Activated naive CD4-positive, alpha-beta T cell treated with anti-CD3 and anti-CD28 coated beads, Interleukin-2, amount 10 ng/mL, durations not matched to agents 7 days and 5 days (primary cell): ENCODE data around the gene FHDC1.

ENCODE experiments used
- CTCF ChIA-PET: fragments of 350-600 bp; sonication (Branson Sonifier 250); formaldehyde crosslinking; loops from one replicate; lab custom pipeline; 2021; ENCODE audit warnings: antibody characterized with exemption; lab: Charles Lee
- DNase-seq: peaks from one replicate; pipeline ENCODE4 v3.0.0-alpha.2; 2020
- H3K27ac Mint-ChIP-seq: one replicate; pipeline ENCODE4 v1.8.0; 2021; ENCODE audit warnings: mild to moderate bottlenecking, moderate library complexity, mixed read lengths
- H3K27me3 Mint-ChIP-seq: one replicate; pipeline ENCODE4 v1.8.0; 2021; ENCODE audit warnings: mild to moderate bottlenecking, mixed read lengths
- H3K36me3 Mint-ChIP-seq: one replicate; pipeline ENCODE4 v1.8.0; 2021; ENCODE audit warnings: mixed read lengths
- H3K4me1 Mint-ChIP-seq: one replicate; pipeline ENCODE4 v1.8.0; 2021; ENCODE audit warnings: mixed read lengths
- H3K4me3 Mint-ChIP-seq: one replicate; pipeline ENCODE4 v1.8.0; 2021; ENCODE audit warnings: mild to moderate bottlenecking, moderate library complexity, mixed read lengths
- H3K9me3 Mint-ChIP-seq: one replicate; pipeline ENCODE4 v1.8.0; 2021; ENCODE audit warnings: mixed read lengths

The FHDC1 gene

DNA sequence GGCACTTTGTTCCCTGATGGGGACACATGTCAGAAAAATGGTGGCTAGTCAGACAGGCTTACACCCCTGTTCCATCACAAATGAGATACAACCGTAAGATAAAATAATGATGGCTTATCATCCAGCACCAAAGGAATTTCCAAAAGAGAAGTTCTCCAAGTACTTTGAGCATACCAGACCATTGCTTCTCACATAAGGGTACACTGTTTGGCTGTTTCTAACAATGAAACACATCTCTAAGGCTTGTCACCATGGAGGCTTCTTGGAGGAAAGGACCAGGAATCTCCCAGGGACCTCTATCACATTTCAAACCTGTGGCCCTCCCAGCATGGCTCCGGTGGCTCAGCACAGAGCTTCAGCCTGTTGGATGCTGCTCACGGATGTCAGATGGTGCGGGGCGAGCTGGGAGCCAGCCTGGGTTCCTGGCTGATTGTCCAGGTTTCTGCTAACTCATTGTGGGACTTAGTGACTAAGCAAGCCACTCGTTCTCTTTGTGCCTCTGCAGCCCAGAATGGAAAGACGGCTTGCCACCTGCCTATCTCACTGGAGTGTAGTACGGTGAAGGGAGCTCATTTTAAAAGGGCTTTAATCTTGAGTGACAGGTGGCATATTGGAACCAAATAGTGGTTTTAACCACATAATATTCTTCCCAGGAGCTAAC lies 54.5 kb downstream of the FHDC1 start:
- H3K27me3 Mint-ChIP-seq: peaks cover 15% of the 10 kb centered on the region
- H3K36me3 Mint-ChIP-seq: no peaks in the 10 kb centered on the region
- H3K4me1 Mint-ChIP-seq: no peaks in the 10 kb centered on the region
- H3K9me3 Mint-ChIP-seq: no peaks in the 10 kb centered on the region
- CTCF ChIA-PET: interaction anchor here (1.2 kb wide), 1 partner anchor 15 kb away, joined by 3 read pairs; no protein-coding TSS in a partner anchor
- H3K4me3 Mint-ChIP-seq: no peak overlapping the region
- H3K27ac Mint-ChIP-seq: no peak overlapping the region
- no peak for DNase-seq

DNA sequence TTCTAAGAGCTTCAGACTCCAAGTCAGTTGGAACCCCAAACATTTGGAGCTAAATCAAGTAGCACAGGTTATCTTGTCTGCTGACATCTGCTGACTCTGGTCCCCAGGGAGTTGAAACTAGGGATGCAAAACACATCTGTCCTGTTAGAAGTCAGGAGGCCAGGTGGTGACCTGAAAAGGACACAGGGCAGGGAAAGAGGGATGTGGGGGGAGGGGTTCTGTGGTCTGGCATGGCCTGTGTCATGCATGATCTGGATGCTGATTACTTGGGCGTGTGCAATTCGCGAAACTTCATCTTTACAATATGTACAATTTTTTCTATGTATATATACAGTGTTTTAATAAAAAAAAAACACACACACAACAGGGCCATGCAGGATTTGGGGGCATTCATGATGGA lies 55.3 kb downstream of the FHDC1 start:
- Mint-ChIP-seq H3K36me3 (no peaks in the 10 kb centered on the region), H3K4me3 (no peak overlapping the region), H3K27me3 (peaks cover 22% of the 10 kb centered on the region), H3K4me1 (no peaks in the 10 kb centered on the region), H3K27ac (no peak overlapping the region), H3K9me3 (no peaks in the 10 kb centered on the region)
- no peak for DNase-seq
- CTCF ChIA-PET: interaction anchor here (1.2 kb wide), 1 partner anchor 14 kb away, joined by 3 read pairs; no protein-coding TSS in a partner anchor

DNA sequence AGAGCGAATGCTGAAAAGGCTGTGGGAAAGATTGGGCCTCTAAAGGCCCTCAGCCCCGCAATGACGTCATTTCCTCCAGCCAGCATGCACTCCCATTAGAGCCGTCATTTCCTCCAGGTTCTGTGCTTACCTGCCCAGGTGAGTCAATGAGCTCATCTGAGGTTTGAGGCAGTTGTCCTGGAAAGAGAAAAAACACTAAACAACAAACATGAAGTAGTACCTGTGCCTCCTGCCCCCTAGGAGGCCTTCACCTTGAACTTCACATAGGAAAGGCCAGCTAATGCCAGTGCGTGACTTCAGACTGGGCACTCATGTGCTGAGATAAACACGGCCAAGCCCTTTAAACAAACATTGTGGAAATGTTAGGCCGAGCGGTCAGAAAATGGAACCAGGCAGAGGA lies 55.9 kb downstream of the FHDC1 start:
- no peaks in the 10 kb centered on the region for H3K36me3 Mint-ChIP-seq
- no peaks in the 10 kb centered on the region for H3K9me3 Mint-ChIP-seq
- CTCF ChIA-PET: interaction anchor here (0.5 kb wide), 1 partner anchor 530 kb away, joined by 4 read pairs; no protein-coding TSS in a partner anchor
- DNase-seq: no peak
- no peaks in the 10 kb centered on the region for H3K4me1 Mint-ChIP-seq
- peaks cover 20% of the 10 kb centered on the region for H3K27me3 Mint-ChIP-seq
- H3K27ac Mint-ChIP-seq: no peak overlapping the region
- no peak overlapping the region for H3K4me3 Mint-ChIP-seq

DNA sequence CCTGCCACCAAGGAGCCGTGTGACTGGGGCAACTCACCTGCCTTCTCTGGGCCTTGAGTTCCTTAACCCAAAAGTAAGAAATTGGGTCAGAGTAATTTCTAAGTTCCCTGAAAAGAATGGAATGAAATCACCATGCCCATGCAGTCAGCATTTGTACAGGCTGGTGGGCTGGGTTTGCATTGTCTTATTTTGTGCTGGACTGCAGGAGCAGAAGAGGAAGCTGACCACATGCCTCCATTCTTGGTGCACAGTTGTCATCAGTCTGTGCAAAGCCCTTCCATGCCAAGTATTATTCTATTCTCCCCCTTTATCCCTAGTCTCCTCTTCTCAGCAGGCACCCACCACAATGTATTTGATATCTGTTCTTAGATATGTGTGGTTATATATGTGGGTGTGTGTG lies 56.3 kb downstream of the FHDC1 start:
- no peak for DNase-seq
- Mint-ChIP-seq H3K4me3 (no peak overlapping the region), H3K36me3 (no peaks in the 10 kb centered on the region), H3K4me1 (no peaks in the 10 kb centered on the region), H3K9me3 (no peaks in the 10 kb centered on the region), H3K27ac (no peak overlapping the region), H3K27me3 (peaks cover 20% of the 10 kb centered on the region)
- CTCF ChIA-PET: interaction anchor here (0.5 kb wide), 1 partner anchor 530 kb away, joined by 4 read pairs; no protein-coding TSS in a partner anchor

DNA sequence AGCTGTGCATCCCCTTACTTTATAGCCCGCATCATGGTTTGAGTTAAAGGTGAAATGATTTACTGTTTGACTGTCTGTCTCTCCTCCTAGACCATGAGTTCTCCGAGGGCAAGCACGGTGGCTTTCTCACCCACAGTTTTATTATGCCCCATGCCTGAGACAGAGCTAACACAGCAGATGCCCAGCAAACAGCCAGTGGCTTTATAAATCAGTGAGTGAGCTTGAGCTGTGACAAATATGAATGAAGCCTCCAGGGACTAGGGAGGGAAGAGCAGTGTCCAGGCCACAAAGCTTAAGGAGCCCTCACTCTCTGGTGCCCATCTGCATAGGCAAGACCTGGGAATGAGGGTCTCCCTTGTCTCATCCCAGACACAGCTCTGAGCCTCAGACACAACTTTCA lies 57.9 kb downstream of the FHDC1 start:
- no peaks in the 10 kb centered on the region for H3K4me1 Mint-ChIP-seq
- H3K36me3 Mint-ChIP-seq: no peaks in the 10 kb centered on the region
- peaks cover 26% of the 10 kb centered on the region for H3K27me3 Mint-ChIP-seq
- H3K27ac Mint-ChIP-seq: no peak overlapping the region
- H3K9me3 Mint-ChIP-seq: no peaks in the 10 kb centered on the region
- CTCF ChIA-PET: no interaction called here
- DNase-seq: no peak
- no peak overlapping the region for H3K4me3 Mint-ChIP-seq

DNA sequence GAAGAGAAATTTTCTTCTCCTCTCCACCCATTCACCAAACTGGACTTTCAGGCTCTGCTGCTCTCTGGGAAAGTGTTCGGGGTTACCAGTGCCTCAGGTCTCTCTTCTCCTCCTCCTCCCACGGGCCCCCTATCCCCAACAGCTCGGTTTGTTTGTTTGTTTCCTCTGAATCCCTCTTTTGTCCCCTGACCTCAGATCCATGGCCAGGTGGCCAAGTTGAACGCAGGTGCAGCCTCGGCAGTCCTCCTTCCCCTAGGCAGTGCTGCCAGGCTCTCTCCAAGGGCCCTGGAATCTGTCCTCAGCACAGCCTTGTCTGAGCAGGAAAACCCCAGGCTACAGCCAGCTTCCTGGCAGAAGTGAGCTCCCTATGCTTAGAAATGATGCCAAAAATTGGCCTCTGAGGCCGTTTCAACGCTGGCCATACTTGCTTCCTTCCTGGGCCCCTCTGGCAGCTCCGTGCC lies 60.0 kb downstream of the FHDC1 start:
- H3K36me3 Mint-ChIP-seq: no peaks in the 10 kb centered on the region
- no peak for DNase-seq

DNA sequence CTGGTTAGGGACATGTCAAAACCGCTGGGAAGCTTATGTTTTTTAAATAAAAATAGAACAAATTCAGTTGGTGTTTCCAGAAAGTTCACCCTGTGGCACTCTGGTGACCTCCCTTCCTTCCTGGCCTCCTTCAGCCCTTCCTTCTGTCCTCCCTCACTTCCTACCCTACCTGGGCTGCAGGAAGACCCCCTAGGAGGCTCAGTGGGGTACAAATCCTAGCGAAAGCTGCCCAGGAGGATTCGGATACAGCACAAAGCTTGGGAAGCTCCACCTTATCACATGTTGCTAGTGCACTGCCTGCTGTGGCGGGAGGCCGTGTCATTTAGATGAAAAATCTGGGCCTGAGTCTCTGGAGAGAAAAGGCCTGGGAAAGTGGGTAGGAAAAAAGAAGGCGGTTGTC lies 60.5 kb downstream of the FHDC1 start:
- H3K4me1 Mint-ChIP-seq: no peaks in the 10 kb centered on the region
- H3K36me3 Mint-ChIP-seq: no peaks in the 10 kb centered on the region
- no peak for DNase-seq
- H3K4me3 Mint-ChIP-seq: no peak overlapping the region
- no peaks in the 10 kb centered on the region for H3K9me3 Mint-ChIP-seq
- CTCF ChIA-PET: no interaction called here
- H3K27me3 Mint-ChIP-seq: peaks cover 34% of the 10 kb centered on the region
- H3K27ac Mint-ChIP-seq: no peak overlapping the region

More for the DNA sequence above, 60.0 kb downstream of the FHDC1 start:
- no peak overlapping the region for H3K27ac Mint-ChIP-seq
- no peak overlapping the region for H3K4me3 Mint-ChIP-seq
- CTCF ChIA-PET: no interaction called here
- peaks cover 28% of the 10 kb centered on the region for H3K27me3 Mint-ChIP-seq
- H3K9me3 Mint-ChIP-seq: no peaks in the 10 kb centered on the region
- no peaks in the 10 kb centered on the region for H3K4me1 Mint-ChIP-seq

DNA sequence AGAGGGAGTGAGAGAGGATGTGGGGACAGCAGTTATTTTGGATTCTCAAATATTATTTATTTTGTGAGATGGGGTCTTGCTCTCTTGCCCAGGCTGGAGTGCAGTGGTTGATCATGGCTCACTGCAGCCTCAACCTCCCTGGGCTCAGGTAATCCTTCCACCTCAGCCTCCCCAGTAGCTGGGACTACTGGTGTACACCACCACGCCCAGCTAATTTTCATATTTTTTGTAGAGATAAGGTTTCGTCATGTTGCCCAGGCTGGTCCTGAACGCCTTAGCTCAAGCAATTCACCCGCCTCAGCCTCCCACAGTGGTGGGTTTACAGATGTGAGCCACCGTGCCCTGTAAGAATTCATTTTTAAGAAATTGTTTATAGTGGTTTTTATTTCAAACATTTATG lies 61.2 kb downstream of the FHDC1 start:
- H3K9me3 Mint-ChIP-seq: no peaks in the 10 kb centered on the region
- no peak overlapping the region for H3K4me3 Mint-ChIP-seq
- no peaks in the 10 kb centered on the region for H3K36me3 Mint-ChIP-seq
- H3K4me1 Mint-ChIP-seq: no peaks in the 10 kb centered on the region
- no peak for DNase-seq
- no peak overlapping the region for H3K27ac Mint-ChIP-seq
- CTCF ChIA-PET: no interaction called here
- peaks cover 40% of the 10 kb centered on the region for H3K27me3 Mint-ChIP-seq

DNA sequence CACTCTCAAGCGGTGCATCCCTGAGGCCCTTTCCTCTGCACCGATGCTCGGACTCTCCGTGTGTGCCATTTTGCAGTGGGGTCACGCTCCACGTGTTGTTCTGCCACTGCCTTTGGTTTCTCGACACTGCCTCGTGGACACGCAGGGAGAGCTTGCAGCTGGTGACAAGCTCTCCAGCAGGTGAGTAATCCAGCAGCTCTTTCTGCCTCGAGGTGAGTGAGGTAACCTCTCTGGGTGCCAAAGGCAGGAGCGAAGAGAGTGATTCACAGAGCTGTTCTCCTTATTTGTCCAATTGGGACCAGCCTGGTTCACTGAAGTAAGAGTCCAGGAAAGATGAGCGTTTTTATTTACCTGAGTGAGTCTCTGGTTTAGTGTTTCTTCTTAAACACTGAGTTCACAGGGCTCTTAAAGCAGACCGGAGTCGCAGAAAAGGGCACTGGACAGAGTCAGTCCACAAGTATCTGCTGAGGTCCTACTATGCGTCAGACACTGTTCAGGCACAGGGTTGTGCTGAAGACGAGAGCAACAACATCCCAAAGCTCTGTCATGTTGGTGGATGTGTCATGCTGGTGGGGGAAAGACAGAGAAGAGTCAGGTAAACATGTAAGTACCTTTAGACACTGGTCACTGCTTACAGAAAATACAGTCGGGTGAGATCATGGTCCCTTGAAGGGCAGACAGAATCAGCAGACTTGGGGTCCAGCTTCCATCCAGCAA lies 61.8 kb downstream of the FHDC1 start:
- H3K4me1 Mint-ChIP-seq: no peaks in the 10 kb centered on the region
- no peak overlapping the region for H3K27ac Mint-ChIP-seq
- no peak overlapping the region for H3K4me3 Mint-ChIP-seq
- H3K27me3 Mint-ChIP-seq: peaks cover 44% of the 10 kb centered on the region
- no peaks in the 10 kb centered on the region for H3K9me3 Mint-ChIP-seq
- H3K36me3 Mint-ChIP-seq: no peaks in the 10 kb centered on the region
- no peak for DNase-seq
- CTCF ChIA-PET: no interaction called here

DNA sequence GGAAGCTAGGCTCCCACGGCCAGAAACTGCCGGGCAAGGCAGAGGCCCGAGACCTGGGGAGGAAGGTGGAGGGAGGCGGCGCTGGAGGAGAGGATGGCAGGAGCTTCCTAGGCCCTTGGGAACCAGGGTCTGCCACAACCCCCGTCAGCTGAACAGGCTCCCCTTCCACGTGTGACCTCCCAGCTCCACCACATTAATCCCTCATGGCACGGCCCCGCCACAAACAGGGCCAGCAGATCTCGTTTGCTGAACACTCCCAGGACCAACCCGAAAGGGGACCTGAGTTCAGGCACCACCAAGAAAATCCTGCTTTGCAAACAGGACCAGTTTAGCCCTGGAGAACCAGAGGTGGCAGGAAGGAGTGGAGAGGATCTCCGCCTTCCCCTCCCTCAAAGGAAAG lies 62.7 kb downstream of the FHDC1 start:
- Mint-ChIP-seq H3K27ac (no peak overlapping the region), H3K4me1 (no peaks in the 10 kb centered on the region), H3K27me3 (peaks cover 48% of the 10 kb centered on the region), H3K4me3 (no peak overlapping the region), H3K9me3 (no peaks in the 10 kb centered on the region), H3K36me3 (no peaks in the 10 kb centered on the region)
- CTCF ChIA-PET: no interaction called here
- no peak for DNase-seq

DNA sequence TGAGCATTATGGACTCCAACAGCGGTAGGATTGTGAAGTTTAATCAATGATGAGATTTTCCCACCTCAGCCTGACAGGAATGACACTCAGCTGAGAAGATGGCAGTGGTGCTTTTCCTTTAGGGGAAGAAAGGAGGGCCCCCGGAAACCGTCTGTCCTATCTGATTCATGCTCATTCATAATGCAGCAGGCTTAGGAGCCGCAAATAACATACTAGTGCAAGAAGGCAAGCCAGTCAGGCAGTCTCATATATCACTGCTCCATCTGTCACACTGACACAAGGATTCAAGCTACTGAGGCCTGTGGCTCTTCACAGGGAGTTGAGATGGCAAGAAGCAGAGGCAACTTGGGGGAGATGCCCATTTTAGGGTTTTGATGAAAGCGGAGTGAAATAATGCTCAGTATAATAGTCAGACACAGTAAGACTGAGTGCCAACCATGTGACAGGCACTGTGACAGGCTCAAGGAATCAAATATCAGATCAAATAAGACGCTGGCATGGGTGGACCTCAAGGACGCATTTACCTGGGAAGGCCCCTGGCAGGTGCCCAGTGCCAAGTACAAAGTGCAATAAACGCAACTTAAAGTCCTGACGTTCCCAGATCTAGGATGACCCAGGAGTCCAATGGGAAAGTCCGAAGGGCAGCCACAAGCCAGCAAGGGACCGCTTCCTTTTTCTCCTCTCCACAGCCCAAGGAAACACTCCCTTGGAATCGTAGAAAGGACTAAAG lies 63.4 kb downstream of the FHDC1 start:
- Mint-ChIP-seq H3K27me3 (peaks cover 51% of the 10 kb centered on the region), H3K27ac (no peak overlapping the region), H3K4me1 (no peaks in the 10 kb centered on the region), H3K4me3 (no peak overlapping the region), H3K36me3 (no peaks in the 10 kb centered on the region), H3K9me3 (no peaks in the 10 kb centered on the region)
- DNase-seq: no peak
- CTCF ChIA-PET: no interaction called here

DNA sequence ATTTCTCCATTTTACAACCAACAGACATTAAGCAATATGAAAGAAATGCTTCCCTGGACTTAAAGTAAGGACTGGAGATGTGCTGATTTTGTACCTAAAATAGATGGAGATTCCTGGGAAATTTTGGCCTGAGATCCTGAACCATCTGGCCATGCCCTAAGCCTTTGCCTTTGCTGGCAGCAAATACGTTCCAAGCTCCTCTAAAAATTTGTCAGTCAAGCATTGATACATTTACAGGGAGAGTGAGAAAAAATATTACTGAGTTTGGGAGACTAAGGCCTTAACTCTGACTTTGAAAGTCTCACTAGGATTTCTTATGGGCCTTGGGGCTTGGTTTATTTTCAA lies 63.9 kb downstream of the FHDC1 start:
- Mint-ChIP-seq H3K27me3 (peaks cover 49% of the 10 kb centered on the region), H3K4me1 (no peaks in the 10 kb centered on the region), H3K4me3 (no peak overlapping the region), H3K27ac (no peak overlapping the region), H3K36me3 (no peaks in the 10 kb centered on the region), H3K9me3 (no peaks in the 10 kb centered on the region)
- DNase-seq: no peak
- CTCF ChIA-PET: no interaction called here

DNA sequence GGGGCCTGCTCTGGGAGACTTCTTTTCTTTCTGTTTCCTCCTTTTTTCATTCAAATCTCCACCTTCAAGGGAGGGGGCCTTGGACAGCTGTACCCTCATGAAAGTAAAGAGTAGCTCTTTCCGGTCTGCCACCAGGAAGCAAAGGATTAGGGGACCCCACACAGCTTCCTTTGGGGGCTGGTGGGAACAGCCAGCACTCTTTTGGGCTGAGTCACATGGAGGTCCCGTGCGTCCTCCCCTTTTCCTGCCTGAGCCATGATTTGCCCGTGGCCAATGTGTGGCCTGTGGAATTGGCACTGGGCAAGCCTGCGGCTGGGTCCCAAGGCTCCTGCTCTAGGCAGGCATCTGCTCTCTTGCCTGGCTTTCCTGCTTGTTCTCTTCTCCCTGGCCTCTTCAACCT lies 65.5 kb downstream of the FHDC1 start:
- H3K4me1 Mint-ChIP-seq: no peaks in the 10 kb centered on the region
- H3K36me3 Mint-ChIP-seq: no peaks in the 10 kb centered on the region
- no peak for DNase-seq
- H3K27me3 Mint-ChIP-seq: peaks cover 36% of the 10 kb centered on the region
- CTCF ChIA-PET: no interaction called here
- H3K4me3 Mint-ChIP-seq: no peak overlapping the region
- H3K9me3 Mint-ChIP-seq: no peaks in the 10 kb centered on the region
- no peak overlapping the region for H3K27ac Mint-ChIP-seq

DNA sequence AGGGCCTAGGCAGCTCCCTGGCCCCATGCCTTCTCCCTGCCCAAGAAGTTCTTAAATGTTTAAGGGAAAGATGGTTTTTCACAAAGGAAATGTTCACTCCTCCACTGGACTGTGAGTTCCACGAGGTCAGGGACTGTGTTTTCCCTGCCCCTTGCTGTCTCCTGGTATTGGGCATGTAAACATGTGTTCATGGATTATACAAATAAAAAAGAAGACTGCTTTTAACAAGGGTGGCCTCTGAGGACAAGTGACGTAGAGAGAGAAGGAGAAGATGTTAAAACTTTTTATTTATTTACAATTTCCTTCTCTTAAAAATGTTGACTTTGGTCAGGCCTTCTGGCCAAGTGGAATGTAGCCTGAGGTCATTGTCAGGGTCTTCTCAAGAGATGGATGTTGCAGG lies 66.0 kb downstream of the FHDC1 start:
- DNase-seq: no peak
- no peak overlapping the region for H3K27ac Mint-ChIP-seq
- CTCF ChIA-PET: no interaction called here
- peaks cover 32% of the 10 kb centered on the region for H3K27me3 Mint-ChIP-seq
- no peaks in the 10 kb centered on the region for H3K36me3 Mint-ChIP-seq
- H3K4me3 Mint-ChIP-seq: no peak overlapping the region
- H3K4me1 Mint-ChIP-seq: no peaks in the 10 kb centered on the region
- no peaks in the 10 kb centered on the region for H3K9me3 Mint-ChIP-seq
